NK-92 treated with Interleukin-12 subunit alpha and Interleukin-12 subunit beta, amount 100 ng/mL, for 24 hours (cell line): ENCODE results near the gene DPP7.
"Not testable (repeated sequence)": the region's sequence is repeated elsewhere in the genome, so short reads cannot be mapped to it uniquely, and the experiment has no call there.

Experiments
- DNase-seq: peaks from one replicate; lab custom pipeline; 2025; lab: John Stamatoyannopoulos, UW

The DPP7 gene

DNA sequence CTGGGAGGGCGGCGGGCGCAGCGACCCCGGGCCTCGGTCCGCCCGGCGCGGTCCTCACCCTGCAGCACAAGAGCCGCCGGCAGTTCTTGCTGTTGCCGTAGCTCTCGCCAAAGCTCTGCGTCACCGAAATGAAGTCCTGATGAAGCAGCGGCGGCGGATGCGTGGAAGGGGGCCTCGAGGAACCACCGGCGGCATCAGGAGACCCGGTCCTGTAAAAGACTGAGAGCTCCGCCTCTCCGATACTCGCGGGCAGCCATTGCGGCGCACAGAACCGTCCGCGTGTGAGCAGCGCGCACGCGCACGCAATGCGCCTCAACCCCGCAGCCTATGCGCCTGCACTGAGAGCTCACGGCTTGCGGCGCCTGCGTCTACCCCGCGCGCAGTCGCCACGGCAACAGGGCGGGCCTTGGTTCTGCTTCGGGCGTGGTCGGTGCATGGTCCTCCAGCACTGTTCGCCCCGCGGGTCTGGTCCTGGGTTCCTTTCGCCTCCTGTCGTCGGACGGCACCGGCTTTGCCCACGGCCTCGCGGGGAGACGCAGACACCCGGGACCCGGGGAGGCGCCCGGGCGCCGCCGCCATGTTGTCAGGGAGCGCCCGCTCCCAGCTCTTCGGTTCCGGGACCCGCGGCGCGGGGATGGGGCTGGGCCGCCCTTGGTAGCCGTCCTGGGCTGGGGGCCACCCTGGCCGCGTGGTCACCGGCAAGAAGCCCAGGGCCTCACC is 15.1 kb upstream of the DPP7 start:
- DNase-seq: peak; percentile 85

DNA sequence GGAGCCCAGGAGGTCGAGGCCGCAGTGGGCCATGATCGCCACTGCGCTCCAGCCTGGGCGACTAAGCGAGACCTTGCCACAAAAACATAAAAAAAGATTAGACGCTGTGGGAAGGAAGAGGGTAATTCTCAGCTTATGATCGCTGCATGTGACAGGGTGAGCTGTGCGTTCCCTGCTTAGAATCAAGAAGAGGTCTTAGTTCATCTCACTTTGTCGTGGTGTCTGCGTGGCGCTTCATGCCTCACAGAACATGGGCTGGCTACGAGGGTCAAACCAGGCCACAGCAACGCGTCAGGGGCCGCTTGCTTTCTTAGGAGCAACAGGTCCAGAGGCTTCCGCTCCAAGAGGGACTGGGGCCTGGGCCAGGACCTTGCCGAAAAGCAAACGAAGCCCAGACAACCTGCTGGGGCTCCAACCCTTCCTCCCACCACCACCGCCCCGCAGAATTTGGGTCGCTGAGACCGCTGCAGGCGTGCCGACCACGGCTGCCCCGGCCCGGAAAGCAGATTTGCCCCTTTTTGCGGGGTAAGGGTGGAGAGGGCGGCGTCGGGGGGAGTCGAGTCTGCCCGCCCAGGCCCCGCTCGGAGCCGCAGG is 14.4 kb upstream of the DPP7 start:
- DNase-seq: no peak

DNA sequence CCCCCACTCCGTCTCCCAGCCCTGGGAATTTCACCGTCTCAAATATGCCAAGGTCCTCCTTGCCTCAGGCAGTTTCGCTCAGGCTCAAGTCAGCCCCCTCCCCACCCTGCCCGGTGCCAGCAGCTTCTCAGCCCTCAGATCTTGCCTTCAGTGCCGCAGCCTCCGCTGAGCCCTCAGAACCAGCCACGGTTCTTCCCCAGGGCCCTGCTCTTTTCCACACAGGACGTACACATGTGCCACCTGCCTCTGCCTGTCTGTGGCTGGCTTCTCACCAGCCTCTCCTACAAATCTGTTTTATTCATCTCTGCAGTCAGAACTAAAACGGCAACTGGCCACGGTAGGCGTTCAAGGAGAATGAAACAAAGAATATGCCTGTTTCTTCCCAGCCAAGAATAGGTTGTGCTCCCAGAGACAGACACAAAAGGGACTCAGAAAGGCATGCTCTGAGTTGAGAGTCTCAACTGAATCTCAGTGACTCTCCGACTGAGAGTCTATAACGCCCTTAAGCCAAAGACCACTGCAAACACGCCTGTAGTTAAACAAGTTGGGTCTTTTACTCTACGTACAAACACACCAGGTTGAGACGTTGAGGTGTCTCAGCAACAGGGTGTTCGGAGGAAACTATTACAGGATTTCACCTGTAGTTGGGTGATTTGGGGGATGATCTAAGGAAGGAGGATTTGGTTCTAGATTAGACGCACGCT is 13.8 kb upstream of the DPP7 start:
- DNase-seq: no peak

GRCh38 chr9:137127301-137128157 is 13.0 kb upstream of the DPP7 start:
- no peak for DNase-seq

GRCh38 chr9:137126786-137127185 is 12.3 kb upstream of the DPP7 start:
- DNase-seq: no peak

DNA sequence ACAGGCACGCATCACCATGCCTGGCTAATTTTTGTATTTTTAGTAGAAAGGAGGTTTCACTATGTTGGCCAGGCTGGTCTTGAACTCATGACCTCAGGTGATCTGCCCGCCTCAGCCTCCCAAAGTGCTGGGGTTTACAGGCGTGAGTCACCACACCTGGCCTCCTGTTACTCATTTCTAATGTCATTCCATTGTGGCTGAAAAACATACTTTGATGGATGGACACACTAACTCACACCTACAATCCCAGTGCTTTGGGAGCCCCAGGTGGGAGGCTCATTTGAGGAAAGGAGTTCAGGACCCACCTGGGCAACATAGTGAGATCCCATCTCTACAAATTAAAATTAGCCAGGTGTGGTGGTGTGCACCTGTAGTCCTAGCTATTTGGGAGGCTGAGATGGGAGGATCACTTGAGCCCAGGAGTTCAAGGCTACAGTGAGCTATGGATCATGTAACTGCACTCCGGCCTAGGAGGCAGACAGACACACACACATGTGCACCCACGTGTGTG is 9.5 kb upstream of the DPP7 start:
- DNase-seq: not testable (repeated sequence)

DNA sequence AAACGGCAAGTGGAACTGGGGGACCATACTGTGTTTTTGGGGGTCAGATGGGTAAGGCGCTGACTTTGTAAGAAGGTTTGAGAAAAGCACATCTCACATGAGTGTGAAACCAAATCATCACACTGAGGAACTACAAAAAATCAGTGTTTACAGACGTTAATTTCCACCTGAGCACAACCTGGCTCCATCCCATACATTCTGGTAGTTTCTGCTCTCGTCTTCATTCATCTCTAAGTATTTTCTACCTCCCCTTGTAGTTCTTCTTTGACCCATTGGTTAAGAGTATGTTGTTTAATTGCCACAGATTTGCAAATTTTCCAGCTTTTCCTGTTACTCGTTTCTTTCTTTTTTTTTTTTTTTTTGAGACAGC is 8.9 kb upstream of the DPP7 start:
- no peak for DNase-seq

DNA sequence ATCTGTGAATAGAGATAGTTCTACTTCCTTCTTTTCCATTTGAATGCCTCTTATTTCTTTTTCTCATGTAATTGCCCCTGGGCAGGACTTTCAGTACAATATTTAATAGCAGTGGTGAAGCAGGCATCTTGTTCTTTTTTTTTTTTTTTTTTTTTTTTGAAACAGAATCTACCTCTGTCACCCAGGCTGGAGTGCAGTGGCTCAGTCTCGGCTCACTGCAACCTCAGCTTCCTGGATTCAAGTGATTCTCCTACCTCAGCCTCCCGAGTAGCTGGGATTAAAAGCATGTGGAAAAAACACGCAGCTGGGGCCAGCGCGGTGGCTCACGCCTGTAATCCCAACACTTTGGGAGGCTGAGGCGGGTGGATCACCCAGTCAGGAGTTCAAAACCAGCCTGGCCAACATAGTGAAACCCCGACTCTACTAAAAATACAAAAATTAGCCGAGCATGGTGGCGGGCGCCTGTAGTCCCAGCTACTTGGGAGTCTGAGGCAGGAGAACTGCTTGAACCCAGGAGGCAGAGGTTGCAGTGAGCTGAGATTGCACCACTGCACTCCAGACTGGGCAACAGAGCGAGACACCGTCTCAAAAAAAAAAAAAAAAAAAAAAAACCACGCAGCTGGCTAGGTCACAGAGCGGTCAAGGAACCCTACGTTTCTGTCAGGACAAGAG is 8.4 kb upstream of the DPP7 start:
- DNase-seq: not testable (repeated sequence)

- DNase-seq: not testable (repeated sequence)
Measured at GRCh38 chr9:137121927-137122795, 7.6 kb upstream of the DPP7 start.

GRCh38 chr9:137118092-137118603 is 3.6 kb upstream of the DPP7 start:
- not testable (repeated sequence) for DNase-seq

- DNase-seq: no peak
Measured at GRCh38 chr9:137117269-137117731, 2.8 kb upstream of the DPP7 start.

GRCh38 chr9:137116728-137117127 is 2.2 kb upstream of the DPP7 start:
- no peak for DNase-seq

DNA sequence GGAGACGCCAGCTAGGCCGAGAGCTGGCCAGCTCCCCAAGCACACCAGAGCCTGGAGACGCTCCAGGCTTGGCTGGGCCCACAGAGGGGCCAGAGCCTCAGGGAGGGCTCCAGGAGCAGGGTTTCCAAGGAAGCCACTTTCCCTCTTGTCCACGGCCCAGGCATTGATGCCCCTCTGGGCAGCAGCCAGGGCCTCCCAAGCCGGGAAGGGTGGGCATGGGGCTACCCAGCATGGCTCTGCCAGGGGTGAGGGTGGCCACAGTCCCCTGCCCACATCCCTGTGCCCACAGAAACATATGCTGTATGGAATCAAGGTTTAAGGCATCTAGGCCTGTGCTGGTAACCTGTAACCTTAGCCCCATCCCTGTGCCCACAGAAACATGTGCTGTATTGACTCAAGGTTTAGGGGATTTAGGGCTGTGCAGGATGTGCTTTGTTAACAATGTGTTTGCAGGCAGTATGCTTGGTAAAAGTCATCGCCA is 1.5 kb upstream of the DPP7 start:
- no peak for DNase-seq

DNA sequence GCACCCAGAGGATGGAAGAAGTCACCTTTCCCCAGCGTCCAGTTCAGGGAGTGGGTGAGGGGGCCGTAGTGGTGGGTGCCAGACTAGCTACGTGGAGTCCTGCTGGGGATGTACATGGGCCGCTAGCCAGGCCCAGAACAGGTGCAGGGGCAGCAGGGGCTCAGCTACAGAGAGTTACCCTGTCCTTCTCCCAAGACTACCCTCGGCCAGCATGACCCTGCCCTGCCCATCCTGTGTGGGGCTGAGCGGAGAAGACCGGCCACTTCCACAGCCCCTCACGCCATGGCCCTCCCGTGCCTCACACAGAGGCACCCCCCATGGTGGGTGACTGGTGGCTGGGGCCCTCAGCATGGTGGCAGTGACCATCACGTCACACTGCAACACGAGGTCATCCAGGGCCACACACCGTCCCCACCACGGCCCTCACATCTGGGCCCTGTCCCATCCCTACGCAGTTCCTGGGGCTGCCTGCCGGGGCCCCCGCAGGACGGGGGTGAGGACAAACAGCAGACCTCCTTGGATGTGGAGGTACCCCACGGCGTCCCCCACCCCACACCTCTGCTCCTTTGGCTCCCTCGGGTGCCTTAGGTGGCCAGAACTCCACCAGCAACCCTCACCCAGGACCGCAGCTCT is 977 bp upstream of the DPP7 start:
- DNase-seq: no peak

GRCh38 chr9:137114220-137114612 is 317 bp downstream of the DPP7 start:
- DNase-seq: no peak

DNA sequence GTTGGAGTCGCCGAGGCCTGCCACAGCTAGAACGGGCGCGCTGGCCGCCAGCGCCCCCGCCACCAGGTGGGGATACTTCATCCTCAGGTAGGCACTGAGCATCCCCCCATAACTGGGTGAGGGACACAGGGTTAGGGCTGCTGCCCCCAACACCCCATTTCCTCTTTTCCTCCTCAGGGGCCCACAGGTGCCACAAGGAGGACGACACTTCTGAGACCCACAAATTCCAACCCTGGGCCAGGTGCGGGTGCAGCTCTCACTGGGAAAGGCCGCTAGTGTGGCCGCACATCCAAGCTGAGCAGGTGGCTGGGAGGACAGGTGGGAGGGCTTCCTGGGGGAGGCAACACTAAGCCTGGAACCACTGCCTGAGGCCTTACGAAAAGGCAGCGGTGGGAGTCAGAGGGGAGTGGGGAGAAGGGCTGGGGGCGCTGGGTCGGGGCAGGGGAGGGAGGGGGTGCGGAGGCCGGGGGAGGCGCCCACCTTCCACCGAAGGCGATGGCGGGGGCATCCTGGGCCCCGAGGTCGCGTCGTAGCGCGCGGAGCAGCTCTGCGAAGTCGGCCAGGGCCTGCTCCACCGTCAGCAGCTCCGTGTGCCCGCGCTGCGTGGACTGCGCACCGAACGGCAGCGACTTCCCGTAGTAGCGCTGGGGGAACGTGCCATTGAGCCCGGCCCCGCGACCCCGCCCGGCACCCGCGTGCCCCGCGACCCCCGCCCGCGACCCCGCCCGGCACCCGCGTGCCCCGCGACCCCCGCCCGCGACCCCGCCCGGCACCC is 961 bp downstream of the DPP7 start:
- DNase-seq: no peak

- no peak for DNase-seq
Measured at GRCh38 chr9:137112564-137113384, 1.8 kb downstream of the DPP7 start.
